Smooth muscle cell (in vitro differentiated cells): Measurements from ENCODE around the gene OSBPL1A. TPM values are rescaled to one million over a fixed set of nuclear protein-coding genes. Genes with fewer than 3 reads are reported as not detected.

ENCODE experiments used
- DNase-seq: peaks from one replicate; lab custom pipeline; 2025; ENCODE audit not compliant: unreplicated experiment; lab: John Stamatoyannopoulos, UW
- H2AFZ ChIP-seq: fragments of 200-600 bp; sonication (generic); 2 replicates; pipeline ENCODE4 v1.6.0; 2016; ENCODE audit warnings: antibody characterized with exemption, low read depth, mild to moderate bottlenecking
- H3F3A ChIP-seq: fragments of 200-600 bp; sonication (generic); 2 replicates; pipeline ENCODE4 v1.6.0; 2017; ENCODE audit warnings: antibody characterized with exemption, low read depth
- H3K27ac ChIP-seq: fragments of 200-600 bp; sonication (generic); 2 replicates; pipeline ENCODE4 v1.5.1; 2016; ENCODE audit warnings: low read depth, mild to moderate bottlenecking
- H3K27me3 ChIP-seq: fragments of 200-600 bp; sonication (generic); 2 replicates; pipeline ENCODE4 v1.6.1; 2016; ENCODE audit warnings: low read depth, mild to moderate bottlenecking
- H3K36me3 ChIP-seq: fragments of 200-600 bp; sonication (generic); 2 replicates; pipeline ENCODE4 v1.5.1; 2016; ENCODE audit warnings: low read depth
- H3K4me1 ChIP-seq: fragments of 200-600 bp; sonication (generic); 2 replicates; pipeline ENCODE4 v1.5.1; 2016; ENCODE audit warnings: low read depth
- H3K4me2 ChIP-seq: fragments of 200-600 bp; sonication (generic); 2 replicates; pipeline ENCODE4 v1.6.0; 2016; ENCODE audit warnings: mild to moderate bottlenecking
- H3K4me3 ChIP-seq: fragments of 200-600 bp; sonication (generic); 2 replicates; pipeline ENCODE4 v1.5.1; 2016; ENCODE audit warnings: mild to moderate bottlenecking
- H3K79me2 ChIP-seq: fragments of 200-600 bp; sonication (generic); 2 replicates; pipeline ENCODE4 v1.6.0; 2016; ENCODE audit warnings: low read depth, mild to moderate bottlenecking
- H3K9ac ChIP-seq: fragments of 200-600 bp; sonication (generic); 2 replicates; pipeline ENCODE4 v1.6.0; 2016; ENCODE audit warnings: low read depth
- H3K9me3 ChIP-seq: fragments of 200-600 bp; sonication (generic); replicated peaks from 2 replicates; pipeline ENCODE4 v1.5.1; 2016; ENCODE audit warnings: low read depth
- H4K20me1 ChIP-seq: fragments of 200-600 bp; sonication (generic); 2 replicates; pipeline ENCODE4 v1.6.0; 2016; ENCODE audit warnings: low read depth
- CTCF ChIP-seq: fragments of 200-600 bp; sonication (generic); IDR thresholded peaks from 2 replicates; pipeline ENCODE4 v1.5.1; 2017; ENCODE audit warnings: borderline replicate concordance, mild to moderate bottlenecking, antibody characterized with exemption; ENCODE audit not compliant: insufficient read depth, poor library complexity, severe bottlenecking
- WGBS: methylation state at CpG from one replicate; pipeline ENCODE4 v1.1.7; 2016; ENCODE audit warnings: low lambda C conversion rate; 5-methylcytosine and 5-hydroxymethylcytosine counted together
- polyA plus RNA-seq: library from polyadenylated mRNA; unstranded; fragments of >200 nt; fragmentation: Nextera tagmentation; extraction: Ambion mirVana; gene quantifications from 2 replicates; pipeline ENCODE4 v1.2.1, GENCODE V29; 2016
- total RNA-seq: library from RNA; depleted of rRNA; stranded (reverse); fragments of >200 nt; gene quantifications from 2 replicates; pipeline ENCODE4 v1.2.3, GENCODE V29; 2014

Gene OSBPL1A
- total and polyA plus RNA-seq, 2 experiments from 2014 or later = 15.3 to 23.4 TPM

GRCh38 chr18:24173997-24174396 lies 223.6 kb downstream of the OSBPL1A start:
- TF ChIP-seq CTCF = no peak
- Histone ChIP-seq H2AFZ (no peak overlapping the region), H3F3A (no peaks in the 10 kb centered on the region), H3K4me3 (no peak overlapping the region), H3K9ac (no peak overlapping the region), H3K4me2 (no peak overlapping the region), H3K4me1 (no peaks in the 10 kb centered on the region), H3K79me2 (no peaks in the 10 kb centered on the region), H3K27me3 (no peaks in the 10 kb centered on the region), H3K9me3 (no peaks in the 10 kb centered on the region), H3K27ac (no peak overlapping the region), H3K36me3 (no peaks in the 10 kb centered on the region), H4K20me1 (no peaks in the 10 kb centered on the region)
- 89% methylated on average over 3 of the region's 3 CpGs for WGBS
- DNase-seq = no peak

GRCh38 chr18:24170360-24170759 lies 227.3 kb downstream of the OSBPL1A start:
- H3K79me2 ChIP-seq = no peaks in the 10 kb centered on the region
- WGBS = 94% methylated on average over 8 of the region's 8 CpGs

GRCh38 chr18:24168496-24168895 lies 229.1 kb downstream of the OSBPL1A start:
- WGBS = 80% methylated on average over 7 of the region's 7 CpGs
- DNase-seq = no peak
- H3K9ac ChIP-seq = no peak overlapping the region
- no peaks in the 10 kb centered on the region for H3K36me3 ChIP-seq
- H3K9me3 ChIP-seq = no peaks in the 10 kb centered on the region
- no peaks in the 10 kb centered on the region for H3K79me2 ChIP-seq
- H3F3A ChIP-seq = no peaks in the 10 kb centered on the region
- no peak overlapping the region for H3K4me2 ChIP-seq
- H2AFZ ChIP-seq = no peak overlapping the region
- no peak overlapping the region for H3K4me3 ChIP-seq
- H3K27ac ChIP-seq = no peak overlapping the region
- TF ChIP-seq CTCF = no peak
- no peaks in the 10 kb centered on the region for H3K27me3 ChIP-seq
- H3K4me1 ChIP-seq = no peaks in the 10 kb centered on the region
- no peaks in the 10 kb centered on the region for H4K20me1 ChIP-seq

More at GRCh38 chr18:24170360-24170759, 227.3 kb downstream of the OSBPL1A start:
- no peaks in the 10 kb centered on the region for H3F3A ChIP-seq
- no peaks in the 10 kb centered on the region for H4K20me1 ChIP-seq
- H3K4me2 ChIP-seq = no peak overlapping the region
- no peak overlapping the region for H3K9ac ChIP-seq
- DNase-seq = no peak
- TF ChIP-seq CTCF = no peak
- no peaks in the 10 kb centered on the region for H3K9me3 ChIP-seq
- H3K27me3 ChIP-seq = no peaks in the 10 kb centered on the region
- H3K27ac ChIP-seq = no peak overlapping the region
- no peaks in the 10 kb centered on the region for H3K4me1 ChIP-seq
- no peak overlapping the region for H2AFZ ChIP-seq
- no peak overlapping the region for H3K4me3 ChIP-seq
- H3K36me3 ChIP-seq = no peaks in the 10 kb centered on the region

GRCh38 chr18:24161304-24161703 lies 236.3 kb downstream of the OSBPL1A start:
- H3K79me2 ChIP-seq = no peaks in the 10 kb centered on the region
- no peaks in the 10 kb centered on the region for H4K20me1 ChIP-seq
- H3F3A ChIP-seq = no peaks in the 10 kb centered on the region
- H3K27me3 ChIP-seq = no peaks in the 10 kb centered on the region
- no peaks in the 10 kb centered on the region for H3K9me3 ChIP-seq
- no peaks in the 10 kb centered on the region for H3K36me3 ChIP-seq
- no peak overlapping the region for H2AFZ ChIP-seq
- no peak overlapping the region for H3K27ac ChIP-seq
- H3K9ac ChIP-seq = no peak overlapping the region
- H3K4me1 ChIP-seq = no peaks in the 10 kb centered on the region
- H3K4me2 ChIP-seq = no peak overlapping the region
- no peak for TF ChIP-seq CTCF
- WGBS = 94% methylated on average over 2 of the region's 2 CpGs
- no peak overlapping the region for H3K4me3 ChIP-seq
- no peak for DNase-seq
